Uterus (tissue), 2 donors: ENCODE data around the gene PPP2CA.

Experiments used
- CTCF ChIP-seq, 4 experiments: fragments of 200-600 bp in 2 of 4; fragments of 450-650 bp in 2 of 4; sonication (generic) in 2 of 4; IDR thresholded peaks; one replicate each; pipeline ENCODE4 v1.5.1; 2016 to 2019; ENCODE audit warnings: antibody characterized with exemption in 4 of 4, mild to moderate bottlenecking in 2 of 4, moderate library complexity in 1 of 4
- POLR2A ChIP-seq, 2 donors: fragments of 450-650 bp; IDR thresholded peaks; one replicate each; pipeline ENCODE4 v1.6.1; 2016; ENCODE audit warnings: antibody characterized with exemption in 2 of 2, mild to moderate bottlenecking in 1 of 2, moderate library complexity in 1 of 2

- TF ChIP-seq POLR2A (IDR thresholded peaks at IDR 0.05) (no peak), CTCF (IDR thresholded peaks at IDR 0.05) (no peak)
Observed at GRCh38 chr5:134161513-134162395, 64.1 kb downstream of the PPP2CA start.
